HL-60 (cell line): ENCODE results near the gene NAPB.

Experiments
- DNase-seq, 2 experiments: peaks; one replicate each; pipeline ENCODE4 v3.0.0-alpha.2; 2010 to 2020; ENCODE audit warnings: low read depth in 1 of 2, low spot score in 1 of 2
- H3K27ac ChIP-seq: fragments of 250-450 bp; sonication (Bioruptor Pico); replicated peaks from 2 replicates; pipeline ENCODE4 v1.5.1; 2020; ENCODE audit warnings: mild to moderate bottlenecking, moderate library complexity
- H3K27me3 ChIP-seq: fragments of 250-450 bp; sonication (Bioruptor Pico); 2 replicates; pipeline ENCODE4 v1.5.1; 2021; ENCODE audit warnings: mild to moderate bottlenecking, moderate library complexity; ENCODE audit not compliant: insufficient read depth, poor library complexity, severe bottlenecking
- H3K4me3 ChIP-seq: replicated peaks from 2 replicates; pipeline ENCODE4 v1.5.1; 2011; ENCODE audit warnings: mild to moderate bottlenecking, control low read depth, low read length; ENCODE audit not compliant: insufficient read depth
- CTCF ChIP-seq: IDR thresholded peaks from one replicate; pipeline ENCODE4 v1.5.1; 2011; ENCODE audit warnings: low read length, control low read depth, inconsistent platforms; ENCODE audit not compliant: insufficient read depth
- GABPA ChIP-seq: IDR thresholded peaks from 2 replicates; pipeline ENCODE4 v1.6.1; 2012; ENCODE audit warnings: low read depth
- POLR2AphosphoS5 ChIP-seq: IDR thresholded peaks from 2 replicates; pipeline ENCODE4 v1.6.1; 2012; ENCODE audit warnings: low read depth
- REST ChIP-seq: IDR thresholded peaks from 2 replicates; pipeline ENCODE4 v1.6.1; 2012; ENCODE audit warnings: low read depth; ENCODE audit not compliant: insufficient replicate concordance
- SPI1 ChIP-seq: IDR thresholded peaks from 2 replicates; pipeline ENCODE4 v1.6.1; 2012; ENCODE audit warnings: low read depth, mild to moderate bottlenecking, borderline replicate concordance

NAPB gene

GRCh38 chr20:23366384-23366783 lies 54.9 kb downstream of the NAPB start:
- Histone ChIP-seq H3K27ac (no peak overlapping the region), H3K27me3 (no peaks in the 10 kb centered on the region), H3K4me3 (no peak overlapping the region)
- TF ChIP-seq CTCF (no peak), SPI1 (peak; percentile 64; the same call in 1 of the 2 replicates)
- no peak for DNase-seq

DNA sequence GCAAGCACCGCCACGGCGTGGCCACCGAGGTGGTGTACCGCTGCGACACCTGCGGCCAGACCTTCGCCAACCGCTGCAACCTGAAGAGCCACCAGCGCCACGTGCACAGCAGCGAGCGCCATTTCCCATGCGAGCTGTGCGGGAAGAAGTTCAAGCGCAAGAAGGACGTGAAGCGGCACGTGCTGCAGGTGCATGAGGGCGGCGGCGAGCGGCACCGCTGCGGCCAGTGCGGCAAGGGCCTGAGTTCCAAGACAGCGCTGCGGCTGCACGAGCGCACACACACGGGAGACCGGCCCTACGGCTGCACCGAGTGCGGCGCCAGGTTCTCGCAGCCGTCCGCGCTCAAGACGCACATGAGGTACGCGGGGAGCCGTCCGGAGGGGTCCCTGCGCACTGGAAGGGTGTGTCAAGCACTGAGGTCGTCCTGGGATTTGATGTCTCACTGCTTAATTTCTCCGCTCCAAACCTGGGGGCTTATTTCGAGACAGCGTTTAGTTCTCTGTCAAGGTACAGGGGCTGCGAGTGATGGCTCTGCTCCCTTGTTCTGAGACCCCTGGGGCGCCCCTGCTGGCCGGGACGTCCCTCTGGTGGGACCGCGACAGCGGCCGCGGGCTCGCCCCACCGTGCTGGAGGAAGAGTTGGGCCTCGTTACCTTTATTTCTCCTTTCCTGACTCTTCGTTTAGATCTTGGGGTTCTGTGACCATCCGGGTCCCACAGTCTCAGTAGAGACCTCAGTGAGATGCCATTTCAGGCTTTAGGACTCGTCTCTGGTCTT lies 55.7 kb downstream of the NAPB start:
- H3K27ac ChIP-seq, result no peak overlapping the region
- no peaks in the 10 kb centered on the region for H3K27me3 ChIP-seq
- no peak for DNase-seq
- TF ChIP-seq REST (no peak), POLR2AphosphoS5 (no peak), CTCF (no peak), GABPA (no peak), SPI1 (no peak)
- H3K4me3 ChIP-seq, result no peak overlapping the region

DNA sequence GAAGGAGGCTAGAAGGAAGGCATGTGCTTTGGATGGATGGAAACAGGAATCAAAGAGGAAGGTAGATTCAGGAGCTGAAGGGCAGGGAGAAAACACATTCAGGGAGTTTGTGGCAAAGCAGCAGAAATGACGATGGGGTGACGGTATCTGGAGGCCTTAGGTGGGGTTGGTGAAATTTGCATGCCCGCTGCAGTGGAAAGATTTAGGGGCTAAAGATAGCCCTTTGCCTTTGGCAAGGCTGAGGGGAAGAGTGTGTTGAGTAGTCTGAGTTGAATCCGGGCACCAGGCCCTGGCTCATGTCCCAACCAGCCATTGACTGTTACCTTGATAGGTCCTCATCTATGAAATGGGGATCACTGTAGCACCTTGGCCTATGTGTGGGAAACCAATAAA lies 58.0 kb downstream of the NAPB start:
- no peak for DNase-seq
- Histone ChIP-seq H3K27me3 (no peaks in the 10 kb centered on the region), H3K4me3 (peak overlapping the region; percentile 88), H3K27ac (no peak overlapping the region; the same call in 1 of the 2 replicates)
- TF ChIP-seq POLR2AphosphoS5 (no peak), CTCF (no peak), REST (no peak), SPI1 (no peak), GABPA (no peak)
